ENCODE data around the gene DTL.
A peak's percentile ranks its signal among the peaks of the same experiment; 100 is the strongest.

The DTL gene

DNA sequence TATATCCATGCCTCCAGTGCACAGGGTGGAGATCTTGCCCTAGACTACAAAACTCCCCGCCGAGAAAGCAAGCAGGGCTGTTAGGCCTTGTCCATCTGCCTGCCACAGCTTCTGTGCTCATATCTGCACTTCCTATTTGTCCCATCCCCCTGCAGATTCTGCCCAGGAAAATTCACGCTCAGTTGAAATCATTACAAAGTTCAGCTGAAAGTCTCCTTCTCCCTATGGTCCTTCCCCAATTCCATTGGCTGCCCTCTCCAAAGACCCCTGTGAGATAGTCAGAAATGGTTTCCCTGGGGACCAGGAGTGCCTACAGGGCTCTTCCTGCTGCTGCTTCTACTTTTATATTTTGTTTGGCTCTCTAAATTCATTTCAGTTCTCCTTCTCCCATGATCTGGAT, 63.2 kb downstream of the DTL start:
- no peak overlapping the region for H3K4me2 ChIP-seq (ENCODE audit: low read length)
- no peak overlapping the region for H3K4me3 ChIP-seq (ENCODE audit: low read depth, low read length)
- H3K27ac ChIP-seq: no peak overlapping the region
- no peak overlapping the region for H3K9ac ChIP-seq
- no peaks in the 10 kb centered on the region for H3K36me3 ChIP-seq (ENCODE audit: control insufficient read depth, insufficient read depth, low read length)
- no peaks in the 10 kb centered on the region for H3K4me1 ChIP-seq
- TF ChIP-seq, protein P1, sequence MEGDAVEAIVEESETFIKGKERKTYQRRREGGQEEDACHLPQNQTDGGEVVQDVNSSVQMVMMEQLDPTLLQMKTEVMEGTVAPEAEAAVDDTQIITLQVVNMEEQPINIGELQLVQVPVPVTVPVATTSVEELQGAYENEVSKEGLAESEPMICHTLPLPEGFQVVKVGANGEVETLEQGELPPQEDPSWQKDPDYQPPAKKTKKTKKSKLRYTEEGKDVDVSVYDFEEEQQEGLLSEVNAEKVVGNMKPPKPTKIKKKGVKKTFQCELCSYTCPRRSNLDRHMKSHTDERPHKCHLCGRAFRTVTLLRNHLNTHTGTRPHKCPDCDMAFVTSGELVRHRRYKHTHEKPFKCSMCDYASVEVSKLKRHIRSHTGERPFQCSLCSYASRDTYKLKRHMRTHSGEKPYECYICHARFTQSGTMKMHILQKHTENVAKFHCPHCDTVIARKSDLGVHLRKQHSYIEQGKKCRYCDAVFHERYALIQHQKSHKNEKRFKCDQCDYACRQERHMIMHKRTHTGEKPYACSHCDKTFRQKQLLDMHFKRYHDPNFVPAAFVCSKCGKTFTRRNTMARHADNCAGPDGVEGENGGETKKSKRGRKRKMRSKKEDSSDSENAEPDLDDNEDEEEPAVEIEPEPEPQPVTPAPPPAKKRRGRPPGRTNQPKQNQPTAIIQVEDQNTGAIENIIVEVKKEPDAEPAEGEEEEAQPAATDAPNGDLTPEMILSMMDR (IDR thresholded peaks at IDR 0.05): no peak
- H3K27me3 ChIP-seq (ENCODE audit: control insufficient read depth, insufficient read depth, low read length): no peaks in the 10 kb centered on the region
- H2AFZ ChIP-seq: no peak overlapping the region
- no peaks in the 10 kb centered on the region for H3K9me3 ChIP-seq (ENCODE audit: control insufficient read depth, low read length)
- no peaks in the 10 kb centered on the region for H3K79me2 ChIP-seq

DNA sequence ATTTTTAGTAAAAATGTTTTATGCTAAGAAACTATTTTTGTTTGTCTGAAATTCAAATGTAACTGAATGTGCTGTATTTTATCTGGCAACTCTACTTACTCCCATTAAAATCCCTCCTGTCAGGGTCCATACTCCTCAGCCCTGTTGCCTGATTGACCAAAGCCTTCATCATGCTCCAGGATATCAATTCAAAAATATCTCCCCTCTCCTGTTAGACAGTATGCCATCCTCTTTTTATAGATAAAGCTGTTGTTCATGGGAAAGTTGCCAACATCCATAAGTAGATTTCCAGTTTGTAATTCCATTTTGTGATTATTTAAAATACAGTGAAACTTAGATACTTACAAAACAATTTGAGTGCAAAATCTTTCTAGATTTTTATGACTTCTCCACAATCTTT, 65.7 kb downstream of the DTL start:
- no peak overlapping the region for H3K27ac ChIP-seq
- H3K9ac ChIP-seq: no peak overlapping the region
- peaks cover 2% of the 10 kb centered on the region for H3K4me1 ChIP-seq
- H3K4me2 ChIP-seq (ENCODE audit: low read length): no peak overlapping the region
- no peaks in the 10 kb centered on the region for H3K36me3 ChIP-seq (ENCODE audit: control insufficient read depth, insufficient read depth, low read length)
- no peak overlapping the region for H2AFZ ChIP-seq
- H3K27me3 ChIP-seq (ENCODE audit: control insufficient read depth, insufficient read depth, low read length): no peaks in the 10 kb centered on the region
- H3K4me3 ChIP-seq (ENCODE audit: low read depth, low read length): no peak overlapping the region
- H3K9me3 ChIP-seq (ENCODE audit: control insufficient read depth, low read length): no peaks in the 10 kb centered on the region
- no peaks in the 10 kb centered on the region for H3K79me2 ChIP-seq
- TF ChIP-seq, protein P1 (IDR thresholded peaks at IDR 0.05): no peak

DNA sequence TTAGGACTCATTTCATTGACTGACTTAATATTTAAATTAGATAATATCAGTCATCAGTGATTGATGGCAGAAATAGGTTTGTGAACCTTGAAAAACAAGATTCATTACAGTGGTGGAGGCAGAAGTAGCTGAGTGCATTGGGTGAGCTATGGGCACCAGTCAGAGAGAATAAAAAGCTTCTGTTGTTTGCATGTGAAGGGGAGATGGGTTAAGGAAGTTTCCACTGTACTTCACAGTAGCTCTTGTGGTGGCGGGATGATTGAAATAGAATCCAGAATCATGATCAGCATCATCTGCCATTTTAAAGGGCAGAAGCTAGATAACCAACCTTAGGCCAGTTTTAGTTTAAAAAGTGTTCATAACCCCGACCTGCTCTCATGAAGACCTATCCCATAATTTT, 66.2 kb downstream of the DTL start:
- TF ChIP-seq, protein P1 (IDR thresholded peaks at IDR 0.05): no peak
- H3K79me2 ChIP-seq: no peaks in the 10 kb centered on the region
- H3K36me3 ChIP-seq (ENCODE audit: control insufficient read depth, insufficient read depth, low read length): no peaks in the 10 kb centered on the region

DNA sequence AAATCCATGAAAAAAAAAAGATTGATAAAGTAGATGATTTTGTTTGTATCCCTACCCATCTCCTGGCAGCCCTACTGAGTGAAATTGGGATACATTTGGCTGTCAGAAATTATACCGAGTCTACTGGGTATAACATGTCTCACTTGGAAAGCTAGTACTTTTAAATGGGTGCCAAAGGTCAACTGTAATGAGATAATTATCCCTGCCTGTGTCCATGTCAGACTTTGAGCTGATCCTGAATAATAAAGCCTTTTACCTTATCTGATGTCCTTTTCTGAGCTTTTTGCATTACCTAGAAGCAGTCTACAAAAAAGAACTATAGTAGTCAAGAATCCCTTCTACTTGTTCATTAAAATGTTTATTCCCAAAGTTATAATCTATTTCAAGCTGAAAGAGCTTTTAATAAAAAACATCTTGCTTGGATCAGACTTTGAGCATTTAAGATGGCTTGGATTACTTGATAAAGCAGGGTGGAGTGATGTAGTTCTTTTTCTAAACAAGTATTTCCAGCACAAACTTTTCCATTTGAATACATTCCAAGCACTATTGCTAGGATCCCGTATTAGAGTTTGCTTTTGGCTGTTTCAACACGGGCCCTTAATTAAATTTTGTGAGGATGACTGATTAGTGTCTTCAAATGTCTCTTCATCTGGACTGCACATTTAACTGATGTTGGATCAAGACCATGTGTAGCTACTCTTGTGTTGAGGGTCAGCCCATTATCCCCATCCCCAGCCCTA, 69.2 kb downstream of the DTL start:
- H2AFZ ChIP-seq: peak overlapping the region; percentile 22
- no peak overlapping the region for H3K4me2 ChIP-seq (ENCODE audit: low read length)
- no peak overlapping the region for H3K27ac ChIP-seq
- no peaks in the 10 kb centered on the region for H3K27me3 ChIP-seq (ENCODE audit: control insufficient read depth, insufficient read depth, low read length)
- no peaks in the 10 kb centered on the region for H3K36me3 ChIP-seq (ENCODE audit: control insufficient read depth, insufficient read depth, low read length)
- TF ChIP-seq, protein P1 (IDR thresholded peaks at IDR 0.05): no peak
- no peak overlapping the region for H3K9ac ChIP-seq
- peaks cover 2% of the 10 kb centered on the region for H3K4me1 ChIP-seq
- H3K9me3 ChIP-seq (ENCODE audit: control insufficient read depth, low read length): no peaks in the 10 kb centered on the region
- H3K4me3 ChIP-seq (ENCODE audit: low read depth, low read length): no peak overlapping the region
- no peaks in the 10 kb centered on the region for H3K79me2 ChIP-seq

More for the DNA sequence above, 66.2 kb downstream of the DTL start:
- peaks cover 2% of the 10 kb centered on the region for H3K4me1 ChIP-seq
- no peaks in the 10 kb centered on the region for H3K9me3 ChIP-seq (ENCODE audit: control insufficient read depth, low read length)
- no peak overlapping the region for H3K27ac ChIP-seq
- H3K4me3 ChIP-seq (ENCODE audit: low read depth, low read length): no peak overlapping the region
- H2AFZ ChIP-seq: no peak overlapping the region
- no peaks in the 10 kb centered on the region for H3K27me3 ChIP-seq (ENCODE audit: control insufficient read depth, insufficient read depth, low read length)
- H3K4me2 ChIP-seq (ENCODE audit: low read length): no peak overlapping the region
- no peak overlapping the region for H3K9ac ChIP-seq

DNA sequence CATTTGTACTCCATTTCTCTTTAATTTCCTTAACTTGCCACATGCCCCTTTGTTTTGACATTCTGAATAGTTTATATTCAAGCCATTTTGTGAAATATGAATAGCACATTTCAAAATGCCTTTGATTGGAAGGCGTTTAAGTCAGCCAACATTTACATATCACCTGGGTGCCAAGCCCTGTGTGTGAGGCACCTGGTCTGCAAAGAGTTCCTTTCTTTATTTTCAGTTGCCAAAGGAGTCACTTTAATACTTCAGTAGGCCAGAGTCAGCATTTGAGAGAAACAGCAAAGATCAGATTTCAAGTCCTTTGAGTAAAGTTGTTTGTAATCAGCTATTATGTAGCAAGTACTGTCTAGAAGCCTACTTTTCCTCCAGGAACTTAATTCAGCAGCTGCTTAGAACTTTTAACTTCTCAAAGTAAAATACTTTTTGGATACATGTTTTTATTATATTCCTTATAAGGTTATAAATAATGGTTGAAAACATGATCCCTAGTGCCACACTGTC, 70.8 kb downstream of the DTL start:
- Histone ChIP-seq H3K9ac (no peak overlapping the region), H3K4me2 (ENCODE audit: low read length) (no peak overlapping the region), H2AFZ (no peak overlapping the region), H3K4me3 (ENCODE audit: low read depth, low read length) (no peak overlapping the region), H3K36me3 (ENCODE audit: control insufficient read depth, insufficient read depth, low read length) (no peaks in the 10 kb centered on the region), H3K4me1 (peaks cover 2% of the 10 kb centered on the region), H3K27me3 (ENCODE audit: control insufficient read depth, insufficient read depth, low read length) (no peaks in the 10 kb centered on the region), H3K27ac (no peak overlapping the region), H3K79me2 (no peaks in the 10 kb centered on the region), H3K9me3 (ENCODE audit: control insufficient read depth, low read length) (no peaks in the 10 kb centered on the region)
- TF ChIP-seq, protein P1 (IDR thresholded peaks at IDR 0.05): no peak
